HG03039 (cell line): ENCODE measurements around the gene NTN1.

Experiments used
- ATAC-seq: cut with Tn5 transposase; IDR thresholded peaks from one replicate; pipeline ENCODE4 v1.9.1; 2021; ENCODE audit warnings: mild to moderate bottlenecking, moderate library complexity; ENCODE audit not compliant: unreplicated experiment

Gene NTN1

DNA sequence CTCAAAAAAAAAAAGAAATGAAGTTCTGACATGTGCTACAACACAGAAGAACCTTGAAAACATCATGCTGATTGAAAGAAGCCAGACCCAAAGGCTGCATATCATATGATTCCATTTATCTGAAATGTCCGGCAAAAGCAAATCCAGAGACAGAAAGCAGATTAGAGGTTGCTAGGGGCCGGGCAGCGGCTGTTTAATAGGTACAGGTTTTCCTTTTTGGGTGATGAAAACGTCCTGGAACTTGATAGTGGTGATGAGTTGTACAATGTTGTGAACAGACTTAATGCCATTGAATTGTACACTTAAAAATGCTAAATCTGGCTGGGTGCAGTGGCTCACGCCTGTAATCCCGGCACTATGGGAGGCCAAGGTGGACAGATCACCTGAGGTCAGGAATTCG lies 166.5 kb downstream of the NTN1 start:
- no peak for ATAC-seq

DNA sequence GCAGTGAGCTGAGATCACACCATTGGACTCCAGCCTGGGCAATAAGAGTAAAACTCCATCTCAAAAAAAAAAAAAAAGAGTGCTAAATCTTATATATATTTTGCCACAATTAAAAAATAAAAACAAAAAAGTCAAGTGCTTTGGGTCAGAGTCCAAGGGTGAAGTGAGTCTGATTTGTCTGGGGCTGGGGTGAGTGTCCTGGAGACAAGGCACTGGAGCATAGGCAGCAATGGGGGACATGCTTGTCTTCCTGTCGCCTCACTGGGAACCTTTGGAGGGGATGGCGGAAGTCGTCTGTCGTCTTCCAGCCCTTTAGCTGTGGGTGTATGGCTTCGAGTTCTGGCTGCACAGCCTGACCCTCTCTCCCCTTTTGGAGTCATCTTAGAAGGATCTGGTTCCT lies 167.1 kb downstream of the NTN1 start:
- no peak for ATAC-seq

DNA sequence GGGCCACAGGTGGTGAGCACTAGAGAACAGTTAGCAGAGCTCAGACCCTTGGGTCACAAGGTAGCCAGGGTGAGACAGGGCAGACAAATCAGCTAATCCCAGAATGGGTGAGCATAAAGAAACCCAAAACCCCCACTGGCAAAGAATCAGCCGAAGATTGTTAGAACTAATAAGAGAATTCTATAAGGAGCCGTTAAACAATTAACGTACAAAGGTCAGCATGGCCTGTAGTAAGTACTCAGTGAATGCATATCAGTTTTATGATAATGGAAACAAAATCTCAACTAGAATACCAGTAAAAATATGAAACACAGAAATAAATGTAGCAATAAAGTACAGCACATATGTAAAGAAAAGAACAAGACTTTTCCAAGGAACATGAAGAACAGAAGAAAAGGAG lies 168.6 kb downstream of the NTN1 start:
- ATAC-seq = no peak

DNA sequence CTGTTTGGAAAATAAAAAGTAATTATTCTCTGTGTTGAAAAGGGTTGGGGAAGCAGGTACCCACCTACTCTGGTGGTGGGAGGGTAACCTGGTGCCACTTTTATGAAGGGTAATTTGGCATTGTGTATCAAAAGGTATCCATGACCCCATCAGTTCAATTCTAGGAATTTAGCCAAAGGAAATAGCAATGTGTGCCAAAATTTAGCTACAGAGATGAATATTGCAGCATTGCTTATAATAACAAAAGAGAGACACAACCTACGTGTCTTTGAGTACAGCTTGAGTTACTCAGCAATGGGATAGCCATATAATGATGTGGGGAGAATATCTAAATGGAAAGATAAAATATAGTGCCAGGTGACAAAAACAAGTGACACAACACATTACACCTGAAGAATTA lies 170.7 kb downstream of the NTN1 start:
- no peak for ATAC-seq

DNA sequence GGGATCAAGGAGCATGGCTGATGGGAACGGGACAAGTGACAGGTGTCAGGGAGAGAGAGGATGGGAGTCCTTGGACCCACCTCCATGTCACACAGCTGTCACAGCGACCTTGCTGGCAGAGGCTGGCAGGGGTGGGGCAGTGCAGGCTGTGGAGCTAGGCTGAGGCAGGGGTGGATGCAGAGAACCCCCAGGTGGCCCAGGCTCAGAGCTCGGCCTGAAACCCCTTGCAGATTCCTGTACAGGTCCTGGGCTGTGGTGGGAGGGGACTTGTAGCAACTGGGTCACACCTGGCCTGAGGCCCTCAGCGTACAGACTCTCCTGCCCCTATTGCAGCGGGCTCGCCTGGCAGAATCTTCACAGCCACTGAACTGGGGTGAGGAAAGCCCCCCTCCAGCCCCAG lies 174.1 kb downstream of the NTN1 start:
- ATAC-seq = no peak

DNA sequence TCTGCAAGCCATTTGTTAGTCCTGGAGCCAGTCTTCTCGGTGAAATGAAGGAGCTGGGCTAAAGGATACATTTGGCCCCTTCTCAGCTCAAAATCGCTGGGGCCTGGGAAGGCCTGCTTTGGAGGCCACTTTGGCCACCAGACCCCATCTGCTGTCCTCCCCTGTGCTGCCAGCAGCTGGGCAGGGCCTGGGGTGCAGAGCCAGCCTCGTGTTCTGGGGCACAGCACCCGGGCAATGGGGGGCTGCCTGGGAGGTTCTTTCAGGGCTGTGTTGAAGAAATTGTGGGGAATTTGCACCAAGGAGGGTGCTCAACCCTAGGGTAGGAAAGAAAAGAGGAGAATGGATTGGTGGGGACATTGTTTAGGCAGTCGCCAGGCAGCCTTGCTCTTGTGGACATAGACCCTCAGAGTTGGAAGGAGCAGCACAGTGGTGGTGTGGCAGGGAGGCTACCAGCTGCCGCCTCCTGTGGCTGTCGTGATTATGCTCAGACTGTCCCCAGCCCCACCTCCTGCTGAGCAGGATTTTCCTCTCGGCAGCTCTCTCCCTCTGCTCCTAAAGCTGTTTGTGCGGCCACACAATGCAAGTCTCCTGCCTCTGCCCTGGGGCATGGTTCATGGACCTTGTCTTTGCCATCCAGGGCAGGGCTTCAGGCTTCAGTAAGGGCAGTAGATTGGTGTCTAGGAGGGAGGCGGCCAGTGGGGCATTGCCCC lies 174.8 kb downstream of the NTN1 start:
- ATAC-seq = no peak

DNA sequence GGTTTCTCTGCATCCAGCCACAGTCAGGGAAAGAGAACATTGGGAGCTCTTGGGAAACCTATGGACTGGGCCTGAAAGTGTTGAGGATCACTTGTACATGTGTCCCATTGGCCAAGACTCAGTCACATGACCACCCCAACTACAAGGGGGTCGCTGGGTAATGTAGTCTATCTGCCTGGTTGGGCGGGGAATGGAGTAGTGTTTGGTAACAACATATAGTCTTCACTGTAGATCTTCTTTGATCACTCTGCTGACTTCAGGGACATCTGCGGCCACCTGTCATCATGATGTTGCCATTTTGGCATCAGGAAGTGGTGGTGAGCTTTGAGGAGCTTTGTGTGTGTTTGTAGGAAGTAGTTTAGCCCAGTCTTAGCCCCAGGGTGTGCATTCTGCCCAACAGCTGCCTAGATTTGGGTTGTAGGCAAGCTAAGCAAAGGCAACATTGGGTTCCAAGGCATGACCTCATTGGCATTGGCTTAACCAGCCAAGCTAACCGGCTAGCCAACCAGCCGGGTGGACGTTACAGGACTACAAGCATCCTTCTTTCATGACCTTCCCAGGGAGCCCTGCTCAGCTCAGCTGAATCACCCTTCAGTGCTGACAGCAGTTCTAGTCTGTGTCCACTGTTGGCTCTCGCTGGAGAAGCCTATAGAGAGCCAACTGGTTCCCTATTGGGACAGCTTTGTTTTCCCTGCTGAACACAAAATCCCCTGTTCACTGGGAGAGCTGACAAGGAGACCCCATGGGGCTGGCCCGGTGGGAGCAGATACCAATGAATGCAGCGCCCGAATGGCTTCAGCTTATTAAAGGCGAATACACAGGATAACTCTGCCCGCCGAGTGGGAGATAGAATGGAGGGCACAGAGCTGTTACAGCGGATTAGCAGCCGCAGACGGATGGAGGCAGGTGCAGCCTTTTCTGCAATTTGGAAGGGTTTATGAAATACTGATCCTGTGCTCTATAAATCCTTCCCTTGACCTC lies 178.6 kb downstream of the NTN1 start:
- no peak for ATAC-seq

DNA sequence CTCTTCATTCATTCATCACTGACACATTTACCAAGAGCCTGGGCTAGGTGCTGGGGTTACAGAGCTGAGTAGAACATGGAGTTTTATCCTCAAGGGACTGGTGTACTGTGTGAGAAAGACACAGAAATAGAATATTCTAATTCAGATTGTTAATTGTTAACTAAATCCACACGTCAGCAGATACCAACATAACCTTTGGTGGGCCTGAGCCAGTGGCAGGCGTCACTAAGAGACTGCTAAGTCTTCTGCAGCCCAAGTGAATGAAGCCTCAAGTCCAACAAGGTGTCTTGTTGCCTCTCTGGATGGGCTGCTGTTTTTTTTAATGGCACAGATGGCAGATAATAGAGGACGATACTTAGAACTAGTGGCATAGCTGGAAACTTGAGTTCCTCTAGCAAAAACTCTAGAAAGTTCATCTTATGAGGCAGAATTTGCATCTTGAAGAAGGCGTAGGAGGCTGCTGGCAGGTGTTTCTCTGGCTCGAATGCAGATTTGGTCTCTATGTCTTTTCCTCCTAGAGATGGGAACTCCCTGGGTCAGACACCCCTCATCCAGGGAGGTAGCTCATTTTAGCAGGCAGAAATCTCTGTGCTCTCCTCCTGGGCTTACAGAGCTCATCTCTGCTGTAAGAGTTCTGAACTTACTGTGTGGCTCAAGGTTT lies 179.5 kb downstream of the NTN1 start:
- ATAC-seq = no peak

DNA sequence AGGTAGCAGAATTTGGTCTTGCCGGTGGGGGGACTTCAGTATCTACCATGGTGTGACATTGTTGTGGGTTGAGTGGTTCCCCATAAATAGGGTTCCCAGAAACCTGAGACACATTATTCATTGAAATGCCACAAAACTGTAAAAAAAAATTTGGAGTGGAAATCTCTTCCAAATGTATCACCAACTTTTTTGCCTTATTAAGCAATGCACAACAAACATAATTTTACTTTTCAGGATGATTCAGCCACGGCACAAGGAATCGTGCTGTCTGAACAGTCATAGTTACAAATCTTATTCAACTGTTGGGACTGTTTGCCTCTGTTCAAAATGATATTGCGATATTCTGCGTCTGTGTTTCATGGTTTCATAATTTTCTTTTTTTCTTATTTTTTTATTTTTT lies 181.2 kb downstream of the NTN1 start:
- ATAC-seq = no peak

DNA sequence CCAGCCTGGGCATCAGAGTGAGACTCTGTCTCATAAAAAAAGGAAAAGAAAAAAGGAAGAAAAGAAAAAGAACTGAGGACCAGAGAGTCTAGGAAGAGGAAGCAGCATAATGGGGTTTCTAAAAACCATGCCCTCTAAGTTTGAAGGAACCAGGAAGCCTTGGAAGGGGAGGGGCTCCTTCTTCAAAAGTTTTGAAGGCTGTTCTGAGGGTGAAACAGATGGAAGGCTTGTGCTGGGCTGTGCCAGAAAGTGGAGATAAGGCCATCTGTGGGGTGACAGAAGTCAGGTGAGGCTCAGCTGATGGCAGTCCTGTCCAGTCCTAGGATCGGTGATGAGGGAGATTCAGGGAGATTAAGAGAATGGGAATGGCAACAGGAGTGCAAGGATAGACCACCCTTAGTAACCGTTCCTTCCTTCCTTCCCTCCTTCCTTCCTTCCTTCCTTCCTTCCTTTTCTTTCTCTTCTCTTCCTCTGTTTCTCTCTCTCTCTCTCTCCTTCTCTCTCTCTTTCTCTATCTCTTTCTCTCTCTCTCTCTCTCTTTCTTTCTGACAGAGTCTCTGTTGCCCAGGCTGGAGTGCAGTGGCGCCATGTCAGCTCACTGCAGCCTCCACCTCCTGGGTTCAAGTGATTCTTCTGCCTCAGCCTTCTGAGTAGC lies 182.6 kb downstream of the NTN1 start:
- no peak for ATAC-seq

DNA sequence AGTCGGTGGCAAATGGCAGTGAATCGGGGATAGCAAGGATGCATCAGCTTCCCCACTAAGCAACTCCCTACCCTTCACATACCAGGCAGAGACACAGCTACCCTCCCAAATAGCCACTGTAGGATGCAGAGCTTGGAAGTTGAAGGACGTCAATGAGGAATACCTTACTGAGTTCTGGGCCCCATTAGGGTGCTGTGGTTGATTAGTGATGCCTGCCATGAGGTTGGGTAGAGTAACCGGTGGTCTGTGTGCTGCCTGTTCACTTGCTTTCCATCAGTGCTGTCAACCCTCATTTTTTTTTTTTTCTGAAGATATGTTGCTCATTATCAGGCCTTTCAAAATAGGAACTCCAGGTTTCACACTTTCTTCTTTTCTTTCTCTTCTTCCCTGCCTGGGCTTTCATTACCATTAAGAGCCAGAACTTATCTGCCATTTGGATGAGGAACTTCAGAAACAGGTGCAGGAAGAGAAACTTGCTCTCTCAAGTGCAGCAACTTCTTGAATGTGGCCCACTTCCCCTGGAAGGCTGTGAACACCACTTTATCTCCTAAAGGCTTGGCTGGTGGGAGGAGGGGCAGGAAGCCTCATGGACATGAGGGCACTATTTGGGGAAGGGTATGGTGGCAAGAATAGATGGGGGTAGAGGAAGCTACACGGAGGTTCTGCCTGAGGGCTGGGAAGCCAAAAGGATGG lies 183.5 kb downstream of the NTN1 start:
- no peak for ATAC-seq

DNA sequence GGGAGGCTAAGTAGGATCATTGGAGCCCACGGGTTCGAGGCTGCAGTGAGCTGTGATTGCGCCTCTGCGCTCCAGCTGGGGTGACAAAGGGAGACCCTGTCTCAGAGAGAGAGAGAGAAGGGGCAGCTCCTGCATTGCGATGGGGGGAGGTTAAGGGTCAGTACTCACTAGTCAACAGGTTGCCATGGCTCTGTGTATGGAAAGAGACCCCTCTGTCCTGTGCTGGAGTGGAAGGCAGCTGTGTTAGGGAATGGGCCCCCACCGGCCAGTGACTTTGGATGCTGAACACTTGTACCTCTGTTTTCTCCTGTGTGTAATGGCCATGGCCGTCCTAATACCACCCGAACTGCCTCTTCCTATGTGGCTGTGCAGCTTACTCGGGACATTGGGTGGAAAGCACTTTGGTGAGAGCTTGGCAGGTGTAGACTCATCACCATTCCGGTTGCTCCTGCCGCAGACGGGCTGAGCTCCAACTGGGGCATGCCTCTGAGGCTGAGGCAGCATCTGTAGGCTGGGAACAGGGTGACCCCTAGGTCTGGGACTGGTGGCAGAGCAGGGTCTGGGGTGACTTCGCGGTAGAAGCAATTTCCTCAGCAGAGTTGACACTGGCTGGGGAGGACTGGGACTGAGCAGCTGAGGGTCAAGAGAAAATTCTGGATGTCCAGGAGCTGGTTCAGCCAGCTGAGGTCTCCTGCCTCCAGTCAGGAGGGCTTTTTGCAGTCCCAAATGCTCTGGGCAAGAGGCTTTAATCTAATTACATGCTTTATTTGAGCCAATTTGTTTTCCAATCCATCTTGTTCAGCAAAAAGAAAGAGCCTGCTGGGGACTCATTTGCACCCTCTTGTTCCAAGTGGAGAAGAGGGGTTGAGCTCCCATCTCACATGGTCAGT lies 184.5 kb downstream of the NTN1 start:
- no peak for ATAC-seq

DNA sequence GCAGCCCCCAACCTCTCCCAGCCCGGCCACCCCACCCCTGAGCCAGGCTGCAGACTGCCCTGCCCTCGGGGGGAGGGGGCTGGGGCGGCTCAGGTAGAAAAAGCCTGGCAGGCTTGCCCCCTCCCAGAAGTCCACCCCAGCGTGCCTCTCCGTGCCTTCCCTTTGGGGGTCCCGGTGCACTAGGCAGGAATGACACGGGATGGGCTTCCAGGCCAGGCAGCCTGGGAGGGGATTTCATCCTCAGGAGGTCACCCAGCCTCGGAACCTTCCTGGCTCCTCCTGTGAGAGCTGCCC lies 185.0 kb downstream of the NTN1 start:
- ATAC-seq = no peak

DNA sequence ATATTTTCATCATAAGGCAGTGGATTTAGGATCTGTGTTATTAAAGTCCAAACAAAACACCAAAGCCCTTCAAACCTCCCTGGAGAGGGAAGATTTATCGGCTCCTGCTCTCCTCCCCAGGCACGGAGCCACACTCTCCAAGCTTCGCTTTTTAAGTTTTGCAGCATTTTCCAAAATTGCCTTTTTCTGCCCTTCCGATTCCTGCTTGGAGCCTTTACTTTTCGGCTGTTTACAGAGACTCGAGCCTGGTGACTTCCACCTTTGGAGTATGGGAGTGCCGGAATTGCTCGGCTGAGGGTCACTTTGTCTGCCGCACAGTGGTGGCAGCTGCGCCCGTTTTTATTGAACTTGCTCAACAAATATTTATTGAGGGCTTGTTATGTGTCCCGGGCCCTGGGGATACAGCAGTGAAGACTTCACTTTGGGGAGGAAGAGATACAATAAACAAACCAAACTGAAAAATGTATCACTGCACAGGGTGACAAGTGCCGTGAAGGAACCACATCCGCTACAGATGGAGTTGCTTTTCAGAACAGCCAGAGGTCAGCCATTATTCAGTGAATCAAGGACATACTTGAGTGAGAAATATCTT lies 185.5 kb downstream of the NTN1 start:
- ATAC-seq = no peak

DNA sequence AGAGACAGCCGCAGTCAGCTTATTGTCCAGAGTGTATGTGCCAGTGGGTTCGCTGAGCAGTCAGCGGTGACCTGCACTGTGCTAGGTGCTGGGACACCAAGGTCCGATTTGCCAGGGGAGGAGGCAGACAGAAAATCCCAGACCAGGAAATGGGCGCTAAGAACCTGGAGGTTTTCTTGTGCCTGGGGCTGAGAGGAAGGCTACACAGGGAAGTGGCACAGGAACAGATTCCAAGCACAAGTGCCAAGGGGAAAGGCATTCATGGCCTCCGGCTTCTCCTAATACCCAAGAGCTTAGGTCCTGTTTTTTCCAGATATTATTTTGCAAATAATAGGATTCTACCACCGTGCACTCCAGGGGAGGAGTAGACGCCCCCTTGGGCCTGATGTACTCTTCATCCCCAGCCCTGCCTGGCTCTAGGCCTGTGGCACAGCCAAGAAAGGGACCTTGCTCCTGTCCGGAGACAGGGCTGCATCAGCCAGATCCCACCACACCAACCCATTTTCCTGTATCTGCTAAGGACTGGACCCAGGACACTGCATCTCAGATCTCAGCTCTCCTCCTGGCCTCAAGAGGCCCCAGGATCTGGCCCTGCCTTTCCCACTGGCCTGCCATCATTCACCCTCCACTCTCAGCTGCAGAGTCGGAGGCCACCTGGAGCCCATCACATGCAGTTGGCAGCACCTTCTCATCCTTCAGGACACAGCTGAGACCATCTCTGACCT lies 187.2 kb downstream of the NTN1 start:
- no peak for ATAC-seq

DNA sequence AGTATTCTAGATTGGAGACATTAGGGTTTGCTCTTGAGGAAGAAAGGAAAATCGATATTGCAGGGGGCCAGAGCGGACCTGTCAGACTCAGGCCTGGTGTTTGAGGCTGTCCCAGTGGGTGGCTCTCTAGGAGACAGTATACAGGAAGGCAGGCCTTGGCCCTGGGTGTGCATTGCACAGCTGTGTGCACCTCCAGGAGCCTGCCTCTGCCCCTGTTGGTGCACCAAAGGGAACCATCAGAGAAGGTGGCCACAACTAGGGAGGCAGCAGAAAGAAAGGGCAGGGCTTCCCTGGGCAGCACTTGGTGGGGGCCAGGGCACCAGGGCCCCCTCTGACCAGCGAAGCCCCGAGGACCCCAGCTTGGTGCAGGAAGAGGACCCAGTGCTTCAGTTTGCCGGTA lies 188.0 kb downstream of the NTN1 start:
- ATAC-seq = no peak

DNA sequence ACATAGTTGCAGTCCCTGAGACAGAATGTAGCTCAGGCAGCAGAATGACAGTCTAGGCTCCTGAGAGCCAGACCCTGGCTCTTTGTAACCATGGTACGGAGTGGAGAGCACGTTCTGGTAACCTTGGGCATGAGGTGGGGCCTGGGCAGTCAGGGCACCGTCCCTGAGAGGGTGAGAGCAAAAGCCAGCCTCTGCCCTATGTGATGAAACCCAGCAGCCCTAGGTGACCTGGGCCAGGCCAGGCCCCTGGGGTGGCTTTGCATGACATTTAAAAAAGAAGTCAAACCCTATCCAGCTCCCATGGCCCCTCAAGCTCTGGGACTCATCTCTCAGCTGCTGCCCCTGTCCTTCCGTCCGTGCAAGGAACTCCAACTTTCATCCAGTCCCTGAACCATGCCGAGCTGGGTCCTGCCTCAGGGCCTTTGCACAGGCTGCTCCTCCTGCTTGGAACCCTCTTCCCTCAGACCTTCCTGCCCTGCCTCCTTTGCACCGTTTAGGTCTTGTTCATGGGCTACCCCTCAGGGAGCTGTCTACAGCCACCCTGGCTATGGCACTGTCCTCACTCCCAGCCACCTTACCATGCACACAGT lies 188.6 kb downstream of the NTN1 start:
- ATAC-seq = no peak

DNA sequence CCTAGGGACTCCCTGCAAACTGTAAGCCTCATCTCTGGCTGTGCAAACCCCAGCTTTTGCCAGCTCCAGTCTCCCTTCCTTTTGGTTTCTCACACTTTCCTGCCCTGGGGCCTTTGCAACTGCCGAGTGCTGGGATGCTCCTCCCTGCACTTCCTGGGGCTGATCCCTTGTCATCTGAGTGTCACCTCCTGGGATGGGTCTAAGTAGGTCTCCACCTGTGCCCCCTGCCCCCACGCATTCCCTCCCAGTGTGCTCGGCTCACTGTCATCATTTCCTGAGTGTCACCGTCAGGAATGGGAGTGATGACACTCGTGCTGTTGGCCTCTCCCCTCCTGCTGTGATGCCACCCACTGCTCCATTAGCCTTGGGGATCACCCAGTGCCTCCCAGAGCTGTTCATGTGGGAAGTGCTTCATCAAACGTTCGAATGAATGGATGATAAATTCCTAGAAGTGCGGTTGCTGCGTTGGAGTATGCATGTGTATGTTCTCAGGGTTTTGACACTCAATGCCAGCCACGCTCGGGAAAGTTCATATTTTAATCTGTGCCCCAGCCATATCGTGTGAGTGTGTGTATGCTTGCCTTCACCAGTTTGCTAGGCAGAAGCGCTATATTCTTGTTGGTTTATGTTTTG lies 189.9 kb downstream of the NTN1 start:
- ATAC-seq = no peak
